ENCODE results near the gene PTPRN2.

The PTPRN2 gene

GRCh38 chr7:157615101-157615817, 972.4 kb downstream of the PTPRN2 start:
- peak in 1 of 2 experiments; percentile 21 for DNase-seq

- DNase-seq = no peak
These were observed 973.1 kb downstream of the PTPRN2 start for GRCh38 chr7:157614457-157615020.

- DNase-seq = no peak
These were observed 973.9 kb downstream of the PTPRN2 start for GRCh38 chr7:157613575-157614322.

- peak in 1 of 2 experiments; percentile 6 for DNase-seq
These were observed 974.7 kb downstream of the PTPRN2 start for GRCh38 chr7:157612664-157613561.

GRCh38 chr7:157612009-157612663, 975.5 kb downstream of the PTPRN2 start:
- DNase-seq = no peak

GRCh38 chr7:157611341-157611740, 976.3 kb downstream of the PTPRN2 start:
- DNase-seq = no peak

GRCh38 chr7:157610671-157611295, 976.8 kb downstream of the PTPRN2 start:
- no peak for DNase-seq

GRCh38 chr7:157609932-157610640, 977.5 kb downstream of the PTPRN2 start:
- DNase-seq = no peak

- no peak for DNase-seq
These were observed 978.1 kb downstream of the PTPRN2 start for GRCh38 chr7:157609516-157609915.

- DNase-seq = no peak
These were observed 980.4 kb downstream of the PTPRN2 start for GRCh38 chr7:157607218-157607617.

- no peak for DNase-seq
These were observed 981.5 kb downstream of the PTPRN2 start for GRCh38 chr7:157606140-157606539.

- no peak for DNase-seq
These were observed 982.0 kb downstream of the PTPRN2 start for GRCh38 chr7:157605638-157606037.

- no peak for DNase-seq
These were observed 982.8 kb downstream of the PTPRN2 start for GRCh38 chr7:157604661-157605381.

GRCh38 chr7:157603716-157604115, 983.9 kb downstream of the PTPRN2 start:
- DNase-seq = no peak

- no peak for DNase-seq
These were observed 984.6 kb downstream of the PTPRN2 start for GRCh38 chr7:157603005-157603404.

GRCh38 chr7:157602581-157602980, 985.0 kb downstream of the PTPRN2 start:
- no peak for DNase-seq

GRCh38 chr7:157602156-157602555, 985.5 kb downstream of the PTPRN2 start:
- DNase-seq = no peak

- DNase-seq = no peak
These were observed 986.1 kb downstream of the PTPRN2 start for GRCh38 chr7:157601530-157601929.

GRCh38 chr7:157599491-157599890, 988.1 kb downstream of the PTPRN2 start:
- DNase-seq = no peak

- DNase-seq = no peak
These were observed 990.1 kb downstream of the PTPRN2 start for GRCh38 chr7:157597562-157597961.

GRCh38 chr7:157596881-157597280, 990.7 kb downstream of the PTPRN2 start:
- DNase-seq = no peak

All from NCI-H524 (cell line).